Raji (cell line): ENCODE measurements around the gene CSMD2.

Source experiments
- POLR2A ChIP-seq: IDR thresholded peaks from 2 replicates; pipeline ENCODE4 v1.6.1; 2011; ENCODE audit warnings: low read depth, low read length, control low read depth; ENCODE audit not compliant: insufficient read depth

Gene CSMD2

DNA sequence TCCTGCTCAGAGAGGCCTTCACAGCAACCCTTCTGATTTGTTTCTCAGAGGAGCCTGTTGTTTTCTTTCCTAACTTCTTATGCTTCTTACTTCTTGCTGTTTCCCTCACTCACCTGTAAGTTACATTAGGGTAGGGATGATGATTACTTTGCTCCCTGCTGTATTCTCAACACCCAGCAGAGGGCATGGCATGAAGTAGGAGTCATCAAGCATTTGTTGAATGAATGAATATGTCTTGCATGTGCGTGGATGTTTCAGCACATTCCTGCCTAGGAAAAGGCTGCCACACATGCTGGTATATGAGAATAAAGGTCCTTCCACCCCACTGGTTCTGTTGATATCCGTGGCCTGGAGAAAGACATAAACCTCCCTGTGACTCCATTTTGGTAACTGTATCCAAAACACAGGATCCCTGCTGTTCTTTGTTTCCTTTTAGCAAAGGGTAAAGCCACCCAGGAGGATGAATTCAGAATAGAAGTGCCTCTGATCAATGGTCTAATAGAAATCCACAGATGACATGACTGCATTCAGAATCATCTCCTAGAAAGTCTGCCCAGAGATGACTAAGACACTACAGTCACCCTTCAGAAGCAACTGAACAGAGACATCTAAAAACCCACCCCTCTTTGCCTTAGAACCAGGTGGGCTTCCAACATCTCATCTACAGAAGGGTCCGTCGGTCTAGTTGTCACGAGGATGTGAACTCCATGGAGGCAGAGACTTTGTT lies 523.8 kb downstream of the CSMD2 start:
- TF ChIP-seq POLR2A, result no peak

DNA sequence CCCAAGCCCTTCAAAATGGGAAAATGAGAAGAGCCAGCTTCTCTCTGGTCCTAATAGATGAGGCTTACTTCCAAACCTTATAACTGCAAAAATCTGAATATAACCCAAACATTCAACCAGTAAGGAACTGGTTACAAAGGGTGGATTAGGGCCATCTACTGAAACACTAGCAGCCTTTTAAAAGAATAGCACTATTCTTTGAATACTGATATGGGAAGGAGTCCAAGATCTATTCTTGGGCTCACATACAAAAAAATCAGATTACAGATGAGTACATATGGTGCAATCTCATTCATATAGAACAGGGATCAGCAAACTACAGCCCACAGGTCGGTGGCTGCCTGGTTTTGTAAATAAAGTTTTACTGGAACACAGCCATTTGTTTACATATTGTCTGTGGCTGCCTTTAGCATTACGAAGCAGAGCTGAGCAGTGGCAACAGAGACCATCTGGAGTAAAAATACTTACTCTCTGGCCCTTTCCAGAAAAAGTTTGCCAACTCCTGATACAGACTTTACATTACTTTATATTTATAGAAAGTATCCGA lies 524.8 kb downstream of the CSMD2 start:
- TF ChIP-seq POLR2A, result no peak

DNA sequence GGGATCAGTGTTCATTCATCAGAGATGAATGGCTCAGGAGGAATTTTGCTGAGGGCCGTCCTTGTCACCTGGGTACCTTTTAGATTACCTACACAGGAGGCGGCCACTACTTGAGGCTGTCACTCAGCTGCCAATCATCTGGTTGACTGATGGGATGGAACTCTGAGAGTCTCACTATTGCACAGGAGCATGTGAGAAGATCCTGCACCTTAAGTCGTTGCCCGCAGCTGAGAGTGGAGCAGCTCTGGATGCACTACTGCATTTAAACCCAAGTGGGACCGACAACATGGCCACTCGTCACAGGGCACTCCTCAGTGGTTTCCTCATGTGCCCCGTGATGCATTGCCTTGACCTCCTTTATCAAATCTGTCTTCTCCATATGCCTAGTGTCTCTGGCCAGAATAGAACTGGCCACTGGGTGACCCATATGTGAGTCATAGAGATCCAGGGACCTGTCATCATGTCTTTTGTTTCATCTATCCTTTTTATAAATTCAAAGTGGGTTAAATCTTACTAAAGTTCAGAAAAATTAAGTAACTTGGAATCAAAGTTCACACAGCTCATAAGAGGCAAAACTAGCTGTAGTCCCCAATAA lies 527.1 kb downstream of the CSMD2 start:
- TF ChIP-seq POLR2A, result no peak

DNA sequence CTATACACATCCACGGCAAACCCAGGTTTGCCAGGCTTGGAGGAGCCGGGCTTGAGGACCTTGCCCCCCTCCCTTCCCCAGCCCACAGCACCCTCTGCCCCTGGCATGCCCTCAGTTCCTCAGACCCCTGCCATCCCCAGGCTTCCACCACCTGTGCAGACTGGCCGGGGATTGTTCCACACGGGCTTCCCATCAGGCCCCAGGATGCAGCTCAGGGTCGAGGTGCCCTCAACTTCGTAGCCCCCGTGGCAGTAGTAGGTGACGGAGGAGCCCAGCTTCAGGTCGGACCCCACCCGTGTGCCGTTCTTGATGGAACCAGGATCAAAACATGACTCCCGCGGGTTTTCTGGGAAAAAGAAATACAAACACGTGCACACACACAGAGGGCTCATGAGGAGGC lies 528.8 kb downstream of the CSMD2 start:
- TF ChIP-seq POLR2A, result no peak

DNA sequence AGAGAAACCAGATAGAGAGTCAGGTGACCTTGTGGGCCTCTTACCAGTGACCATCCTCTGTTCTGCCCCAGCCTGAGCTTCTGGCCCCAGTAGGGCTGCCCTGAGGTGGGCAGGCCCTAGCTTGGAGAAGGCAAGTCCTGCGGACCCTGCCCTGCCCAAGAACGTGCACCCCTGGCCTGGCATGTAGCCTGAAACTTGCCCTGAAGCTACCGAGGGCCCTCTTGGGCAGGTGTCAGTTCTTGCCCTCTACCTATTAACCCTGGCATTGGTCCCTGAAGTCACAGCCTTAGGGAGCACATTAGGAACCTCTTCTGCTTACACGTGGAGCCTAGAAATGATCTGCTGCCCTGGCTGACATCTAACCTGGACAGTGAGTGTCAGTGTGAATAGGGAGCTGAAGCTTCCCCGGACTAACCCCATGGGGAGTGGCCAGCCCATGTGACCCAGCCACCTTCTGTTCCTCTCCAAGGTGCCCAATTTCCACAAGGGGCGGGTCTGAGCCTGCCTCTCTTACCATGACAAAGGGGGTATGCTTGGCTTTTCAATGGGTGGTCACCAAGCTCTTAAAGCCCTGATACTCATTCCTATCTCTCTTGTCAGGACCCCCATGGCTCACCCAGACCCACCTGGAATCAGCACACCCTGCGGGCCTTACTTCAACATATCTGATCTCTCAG lies 529.6 kb downstream of the CSMD2 start:
- no peak for TF ChIP-seq POLR2A

DNA sequence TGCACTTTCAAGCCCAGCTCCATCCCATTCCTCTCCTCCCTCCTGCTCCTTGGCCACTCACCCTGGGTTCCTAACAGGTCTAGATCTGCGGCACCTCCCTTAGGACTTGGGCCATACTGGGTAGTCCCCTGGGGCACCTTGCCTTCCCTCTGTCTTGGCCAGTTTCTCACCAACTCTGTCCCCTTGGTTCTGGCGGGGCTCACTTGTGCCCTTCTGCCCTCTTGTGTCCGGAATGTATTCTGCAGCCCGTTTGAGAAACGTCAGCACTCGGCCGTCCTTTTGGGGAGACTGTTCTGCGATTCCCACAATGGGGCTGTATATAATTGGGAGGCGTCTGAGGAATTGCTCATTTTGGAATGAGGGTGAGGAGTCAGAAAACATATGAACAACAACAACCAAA lies 530.2 kb downstream of the CSMD2 start:
- TF ChIP-seq POLR2A, result no peak

DNA sequence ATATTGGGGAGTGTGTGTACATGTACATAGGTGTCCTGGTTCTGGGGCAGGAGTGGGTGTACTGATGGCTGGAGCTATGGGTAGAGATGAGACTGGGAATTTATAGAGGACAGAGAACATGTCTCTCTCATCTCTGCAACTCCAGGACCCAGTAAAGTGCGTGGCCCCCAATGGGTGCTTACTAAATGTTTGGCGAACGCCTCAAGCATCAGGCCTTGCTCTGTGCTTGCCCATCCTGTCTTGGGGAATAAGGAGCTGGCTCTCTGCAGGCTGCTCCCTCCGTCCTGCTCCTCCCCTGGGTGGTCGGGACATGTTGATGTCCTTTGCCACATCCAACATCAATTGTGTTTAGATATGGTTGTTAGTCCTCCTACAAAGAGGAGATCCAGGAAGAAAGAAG lies 530.9 kb downstream of the CSMD2 start:
- TF ChIP-seq POLR2A, result no peak

DNA sequence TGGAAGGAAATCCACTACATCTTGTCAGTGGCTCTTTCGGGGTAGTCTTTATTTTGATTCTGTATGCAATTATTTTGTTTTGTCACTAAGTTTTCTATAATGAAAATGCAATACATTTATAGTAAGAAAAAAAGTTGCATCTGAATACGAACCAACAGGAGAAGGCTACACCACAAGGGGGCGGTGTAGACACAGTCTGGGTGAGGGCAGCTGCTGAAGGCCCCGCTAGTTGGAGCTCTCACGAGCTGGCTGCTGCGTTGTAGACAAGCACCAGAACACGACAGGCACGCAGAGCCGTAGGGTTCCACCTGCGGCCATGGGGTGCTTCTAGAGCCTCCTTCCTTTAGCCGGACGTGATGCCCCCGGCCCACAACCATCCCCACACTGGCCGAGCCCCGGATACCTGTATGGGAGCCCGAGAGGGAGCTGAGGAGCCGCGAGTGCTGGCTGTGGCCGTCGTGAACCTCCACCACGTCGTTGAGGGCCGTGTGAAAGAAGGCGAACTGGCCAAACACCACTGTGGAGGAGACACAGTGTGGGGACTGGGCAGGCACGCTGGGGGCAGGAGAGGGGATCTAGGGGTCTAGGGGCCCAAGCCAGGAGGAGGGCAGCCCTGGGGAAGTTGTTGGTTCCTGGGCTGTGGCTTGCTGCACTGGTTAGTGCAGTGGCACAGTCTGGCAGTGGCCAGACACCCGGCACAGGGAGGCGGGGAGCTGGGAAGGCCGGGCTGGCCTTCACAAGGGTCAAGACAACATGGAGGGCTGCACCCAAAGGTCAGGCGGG lies 531.8 kb downstream of the CSMD2 start:
- TF ChIP-seq POLR2A, result no peak

DNA sequence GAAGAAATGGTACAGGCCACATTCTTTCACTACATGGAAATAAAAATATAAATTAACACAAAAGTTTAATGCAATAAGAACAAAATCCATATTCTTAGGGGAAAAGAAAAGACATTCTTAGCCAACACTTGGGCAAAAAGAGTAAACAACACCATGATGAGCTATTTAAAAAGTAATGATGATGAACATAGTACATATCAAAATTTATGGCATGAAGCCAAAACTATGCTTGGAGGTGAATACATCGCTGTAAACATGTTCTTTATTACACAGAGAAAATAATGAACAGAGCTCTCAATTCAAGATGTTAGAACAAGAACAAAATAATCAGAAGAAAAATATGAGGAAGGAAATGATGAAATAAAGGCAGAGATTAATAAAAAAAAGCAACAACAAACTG lies 534.3 kb downstream of the CSMD2 start:
- TF ChIP-seq POLR2A, result no peak

DNA sequence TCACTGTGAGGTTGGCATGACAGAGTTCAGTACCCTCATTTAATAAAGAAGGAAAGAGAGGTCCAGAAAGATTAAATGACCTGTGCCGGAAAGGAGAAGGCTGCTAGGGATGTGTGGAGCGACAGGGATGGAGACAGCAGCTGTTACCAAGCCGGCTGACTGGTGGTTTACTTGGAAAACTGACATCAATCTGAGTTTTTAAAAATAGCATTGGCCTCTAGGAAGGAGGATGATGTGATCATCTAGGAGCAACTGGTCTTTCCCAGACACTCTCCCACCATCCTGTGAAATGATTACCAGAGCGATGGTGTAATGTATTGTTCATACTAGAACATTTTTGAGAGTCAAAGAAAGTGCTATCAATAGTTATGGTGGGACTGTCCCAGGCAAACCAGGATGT lies 538.2 kb downstream of the CSMD2 start:
- no peak for TF ChIP-seq POLR2A

DNA sequence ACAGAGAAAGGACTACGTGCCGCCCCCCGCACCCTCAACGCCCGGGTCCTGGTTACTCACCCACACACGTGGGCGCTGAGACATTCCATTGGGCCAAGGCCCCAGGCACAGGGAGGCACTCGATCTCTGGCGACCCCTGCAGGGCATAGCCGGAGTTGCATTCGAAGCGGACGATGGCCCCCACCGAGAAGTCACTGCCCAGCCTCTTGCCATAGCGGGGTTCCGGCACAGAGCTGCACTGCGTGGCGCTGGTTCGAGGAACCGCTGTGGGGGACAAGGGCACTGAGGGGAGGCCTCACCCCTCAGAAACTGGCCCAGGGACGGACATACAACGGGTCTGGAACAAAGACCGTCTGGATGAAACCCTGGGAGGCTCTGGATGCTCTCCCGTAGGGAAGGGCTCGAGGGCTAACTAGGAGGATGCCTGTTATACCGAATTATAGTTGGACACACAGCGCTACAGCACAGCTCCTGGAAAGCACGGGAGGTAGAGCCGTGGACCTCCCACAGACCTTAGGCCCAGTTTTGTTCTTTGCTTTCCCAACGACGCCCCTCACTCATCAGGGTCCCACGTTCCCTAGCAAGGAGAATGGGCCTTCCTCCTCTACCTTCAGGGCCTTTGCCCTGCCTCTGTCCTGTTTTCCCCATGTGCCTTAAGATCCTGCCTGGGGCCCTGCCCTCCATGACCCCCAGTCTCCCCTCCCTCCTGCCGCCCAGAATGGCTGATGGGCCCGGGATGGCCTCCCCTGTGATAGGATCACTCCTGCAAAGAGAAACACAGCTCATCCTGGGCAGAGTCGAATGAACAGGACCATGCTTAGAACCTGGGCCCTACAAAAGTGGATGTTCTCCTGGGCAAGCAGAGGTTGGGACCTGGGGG lies 539.8 kb downstream of the CSMD2 start:
- TF ChIP-seq POLR2A, result no peak

DNA sequence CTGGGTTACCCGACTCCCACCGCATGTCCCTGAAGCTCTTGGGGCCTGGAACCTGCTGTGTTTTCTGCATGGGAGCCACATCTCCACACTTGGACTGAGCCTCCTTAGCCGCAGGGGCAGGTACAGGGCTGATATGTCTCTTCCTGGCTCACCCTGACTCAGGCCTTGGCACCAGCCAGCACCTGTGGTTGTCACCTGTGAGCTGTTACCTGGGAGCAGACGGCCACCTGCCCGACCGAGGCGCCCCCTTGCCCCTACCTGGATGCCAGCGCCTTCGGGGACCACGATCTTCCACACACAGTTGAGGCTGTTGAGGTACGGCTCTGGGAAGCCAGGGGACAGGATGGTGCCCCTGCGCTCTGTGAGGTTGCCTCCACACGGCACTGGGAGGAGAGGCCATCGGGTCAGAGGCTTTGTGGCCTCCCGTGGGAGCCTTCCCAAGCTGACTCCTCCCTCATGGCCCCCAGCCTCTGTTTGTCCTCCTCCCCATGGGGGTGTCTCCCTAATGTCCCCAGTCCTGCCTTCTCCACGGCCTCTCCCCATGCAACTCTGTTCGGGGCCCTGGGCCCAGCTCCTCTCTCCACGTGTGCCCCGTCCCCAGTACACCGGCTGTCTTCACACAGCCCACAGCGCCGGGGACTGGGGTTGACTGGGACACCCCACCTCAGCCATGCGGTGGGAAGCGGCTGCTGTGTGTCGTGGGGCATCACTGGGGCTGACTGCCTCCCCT lies 540.6 kb downstream of the CSMD2 start:
- no peak for TF ChIP-seq POLR2A

DNA sequence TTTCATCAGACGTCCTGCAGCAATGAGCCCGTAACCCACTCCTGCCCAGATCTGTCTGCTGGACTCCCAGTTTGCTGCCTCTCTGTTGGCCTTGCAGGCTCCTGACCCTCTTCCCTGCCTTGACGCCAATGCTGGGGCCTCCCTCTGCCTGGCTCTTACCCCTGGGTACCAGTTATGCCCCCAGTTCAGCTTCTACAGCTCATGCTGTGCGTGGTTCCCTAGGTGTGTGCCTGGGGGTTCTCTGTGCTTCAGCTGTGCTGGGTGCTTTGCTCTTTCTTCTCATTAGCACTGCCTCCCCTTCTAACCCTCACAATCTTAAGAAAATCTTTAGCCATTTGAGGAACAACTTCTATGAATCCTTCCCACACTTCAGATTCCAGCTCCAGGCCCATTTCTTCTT lies 541.2 kb downstream of the CSMD2 start:
- TF ChIP-seq POLR2A, result no peak

DNA sequence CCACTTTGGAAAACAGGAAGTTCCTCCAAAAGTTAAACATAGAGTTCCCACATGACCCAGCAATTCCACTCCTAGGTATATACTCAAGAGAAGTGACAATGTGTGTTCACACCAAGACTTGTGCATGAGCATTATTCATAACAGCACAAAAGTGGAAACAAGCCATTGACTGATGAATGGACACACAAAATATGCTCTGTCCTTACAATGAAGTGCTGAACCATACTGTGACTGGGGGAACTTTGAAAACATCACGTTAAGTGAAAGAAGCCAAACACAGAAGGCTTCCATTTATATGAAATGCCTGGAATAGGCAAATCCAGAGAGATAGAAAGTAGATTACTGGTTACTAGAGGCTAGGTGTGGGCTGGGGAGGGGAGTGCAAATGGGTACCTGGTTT lies 542.3 kb downstream of the CSMD2 start:
- no peak for TF ChIP-seq POLR2A

DNA sequence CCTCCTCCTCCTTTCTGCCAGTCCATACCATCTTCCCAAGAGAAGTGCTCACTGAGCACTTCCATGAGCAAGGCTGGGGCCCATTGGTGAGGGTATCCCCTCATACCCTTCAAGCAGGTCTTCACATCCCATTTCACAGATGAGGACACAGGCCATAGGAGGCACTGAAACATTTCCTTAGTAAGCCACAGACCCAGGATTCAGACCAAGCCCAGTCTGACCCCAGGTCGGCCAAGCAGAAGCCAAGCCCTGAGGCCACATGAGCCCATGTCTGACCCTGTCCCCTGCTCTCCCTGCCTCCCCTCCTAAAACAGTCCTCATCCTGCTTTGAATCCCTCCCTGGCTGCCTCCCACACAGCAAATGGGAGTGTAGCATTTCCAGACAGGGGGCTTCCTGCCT lies 546.4 kb downstream of the CSMD2 start:
- TF ChIP-seq POLR2A, result no peak
